Femur (tissue), 1 donor: ENCODE results near the gene USP36.
"Not testable (repeated sequence)": the region's sequence is repeated elsewhere in the genome, so short reads cannot be mapped to it uniquely, and the experiment has no call there.

Experiments
- DNase-seq: peaks from one replicate; pipeline ENCODE4 v3.0.0-alpha.2; 2017

Gene USP36

GRCh38 chr17:78789149-78789662 lies 51.4 kb downstream of the USP36 start:
- DNase-seq, result no peak

GRCh38 chr17:78788451-78788850 lies 52.2 kb downstream of the USP36 start:
- DNase-seq, result no peak

- DNase-seq, result no peak
These were observed 53.2 kb downstream of the USP36 start for GRCh38 chr17:78787444-78787843.

- no peak for DNase-seq
These were observed 55.0 kb downstream of the USP36 start for GRCh38 chr17:78785663-78786057.

- no peak for DNase-seq
These were observed 55.5 kb downstream of the USP36 start for GRCh38 chr17:78785011-78785662.

- DNase-seq, result no peak
These were observed 56.3 kb downstream of the USP36 start for GRCh38 chr17:78784352-78784751.

GRCh38 chr17:78783711-78784324 lies 56.8 kb downstream of the USP36 start:
- no peak for DNase-seq

- DNase-seq, result peak; percentile 59
These were observed 58.7 kb downstream of the USP36 start, which contains the start of gene CYTH1 for GRCh38 chr17:78781893-78782304. Gene CYTH1, minus strand, starts transcription at chr17:78782273. Its CDS starts 50 bp downstream, at chr17:78782223.

- DNase-seq, result peak; percentile 58
These were observed 59.3 kb downstream of the USP36 start for GRCh38 chr17:78781104-78781892.

- DNase-seq, result no peak
These were observed 60.3 kb downstream of the USP36 start for GRCh38 chr17:78780335-78780734.

GRCh38 chr17:78779850-78780249 lies 60.8 kb downstream of the USP36 start:
- DNase-seq, result no peak

- not testable (repeated sequence) for DNase-seq
These were observed 61.3 kb downstream of the USP36 start for GRCh38 chr17:78779286-78779651.

- DNase-seq, result no peak
These were observed 62.7 kb downstream of the USP36 start for GRCh38 chr17:78777881-78778280.

- DNase-seq, result no peak
These were observed 65.5 kb downstream of the USP36 start for GRCh38 chr17:78774956-78775571.

GRCh38 chr17:78774453-78774852 lies 66.2 kb downstream of the USP36 start:
- DNase-seq, result no peak

GRCh38 chr17:78771758-78772382 lies 68.7 kb downstream of the USP36 start:
- no peak for DNase-seq

- no peak for DNase-seq
These were observed 71.3 kb downstream of the USP36 start for GRCh38 chr17:78769196-78769773.

GRCh38 chr17:78767806-78768205 lies 72.8 kb downstream of the USP36 start:
- DNase-seq, result no peak

GRCh38 chr17:78766743-78767294 lies 73.8 kb downstream of the USP36 start:
- DNase-seq, result no peak

GRCh38 chr17:78766225-78766624 lies 74.4 kb downstream of the USP36 start:
- DNase-seq, result no peak

- DNase-seq, result no peak
These were observed 74.8 kb downstream of the USP36 start for GRCh38 chr17:78765821-78766220.

- no peak for DNase-seq
These were observed 75.7 kb downstream of the USP36 start for GRCh38 chr17:78764871-78765270.
